Esophagus squamous epithelium (tissue), 5 donors: ENCODE data around the gene SLC34A1. TPM values are rescaled to one million over a fixed set of nuclear protein-coding genes. Genes with fewer than 3 reads are reported as not detected.
"Not testable (repeated sequence)": the region's sequence is repeated elsewhere in the genome, so short reads cannot be mapped to it uniquely, and the experiment has no call there.

Source experiments
- DNase-seq: peaks from one replicate; lab custom pipeline; 2025; lab: John Stamatoyannopoulos, UW
- H3K27ac ChIP-seq, 4 donors: fragments of 200-600 bp; sonication (generic); one replicate each; pipeline ENCODE4 v1.5.1; 2016 to 2019; ENCODE audit warnings: mild to moderate bottlenecking in 1 of 4
- H3K27me3 ChIP-seq, 4 donors: fragments of 200-600 bp; sonication (generic); 1 replicate in 3 of 4; 2 replicates in 1 of 4; pipeline versions ENCODE4 v1.5.1 to v1.6.0; 2017 to 2021; ENCODE audit warnings: antibody characterized with exemption in 1 of 4
- H3K36me3 ChIP-seq, 3 donors: fragments of 200-600 bp; sonication (generic); one replicate each; pipeline ENCODE4 v1.5.1; 2016 to 2019
- H3K4me1 ChIP-seq, 3 donors: fragments of 200-600 bp; sonication (generic); one replicate each; pipeline ENCODE4 v1.5.1; 2017 to 2019
- H3K4me3 ChIP-seq, 4 donors: fragments of 200-600 bp; sonication (generic); 1 replicate in 3 of 4; 2 replicates in 1 of 4; pipeline ENCODE4 v1.5.1; 2016 to 2019; ENCODE audit warnings: mild to moderate bottlenecking in 2 of 4, moderate library complexity in 1 of 4
- H3K9me3 ChIP-seq, 3 donors: fragments of 200-600 bp; sonication (generic); one replicate each; pipeline ENCODE4 v1.5.1; 2016 to 2019
- CTCF ChIP-seq, 6 experiments: fragments of 450-650 bp in 4 of 6; fragments of 200-600 bp in 2 of 6; sonication (generic) in 2 of 6; IDR thresholded peaks; one replicate each; pipeline ENCODE4 v1.5.1; 2016 to 2019; ENCODE audit warnings: antibody characterized with exemption in 6 of 6, mild to moderate bottlenecking in 4 of 6, moderate library complexity in 4 of 6
- POLR2A ChIP-seq, 4 donors: fragments of 450-650 bp; IDR thresholded peaks; one replicate each; pipeline ENCODE4 v1.6.1; 2017; ENCODE audit warnings: antibody characterized with exemption in 4 of 4, mild to moderate bottlenecking in 4 of 4, moderate library complexity in 3 of 4
- WGBS, 2 donors: methylation state at CpG; one replicate each; pipeline ENCODE4 v1.1.5; 2018; 5-methylcytosine and 5-hydroxymethylcytosine counted together
- intact Hi-C: fragments of 100-400 bp; cut with DNase I; formaldehyde crosslinking; loops from one replicate; pipeline ENCODE4 v1.15.0; 2022
- total RNA-seq, 4 donors: library from RNA; depleted of rRNA; stranded (reverse); fragments of >200 nt; gene quantifications; one replicate each; pipeline ENCODE4 v1.1.0, GENCODE V29; 2016
- donor health status: DM: yes; HTN: yes; CAD: no.

SLC34A1 gene
- total RNA-seq, 4 donors from 2014 or later, result 0.15 to 0.47 (median 0.25) TPM

GRCh38 chr5:177357459-177358351 is 26.5 kb upstream of the SLC34A1 start, which contains the start of gene RGS14:
RGS14 (plus strand) TSS chr5:177357924; CDS start chr5:177358025, 101 bp downstream.
- Histone ChIP-seq H3K9me3 (no peaks in the 10 kb centered on the region), H3K27me3 (no peaks in the 10 kb centered on the region), H3K4me1 (peaks cover 21 to 57% (median 36%) of the 10 kb centered on the region in 3 donors), H3K4me3 (peak within 1 kb of the TSS; percentile 34 to 63 (median 50)), H3K27ac (peak within 1 kb of the TSS; percentile 41 to 76 (median 71)), H3K36me3 (no peaks in the 10 kb centered on the region)
- TF ChIP-seq POLR2A (IDR thresholded peaks at IDR 0.05) (peak in 1 of 4 donors; percentile 33), CTCF (IDR thresholded peaks at IDR 0.05) (no peak)
- DNase-seq, result no peak
- WGBS, 2 donors, result 0 to 32% methylated on average over 5 to 15 of the region's 37 CpGs
- intact Hi-C loops, result no loop called here

GRCh38 chr5:177358370-177358819 is 25.8 kb upstream of the SLC34A1 start:
- Histone ChIP-seq H3K4me1 (peaks cover 26 to 64% (median 43%) of the 10 kb centered on the region in 3 donors), H3K9me3 (no peaks in the 10 kb centered on the region), H3K4me3 (peak overlapping the region; percentile 34 to 63 (median 50)), H3K27ac (peak overlapping the region; percentile 41 to 76 (median 71)), H3K36me3 (no peaks in the 10 kb centered on the region), H3K27me3 (no peaks in the 10 kb centered on the region)
- TF ChIP-seq CTCF (IDR thresholded peaks at IDR 0.05), result no peak
- TF ChIP-seq POLR2A (IDR thresholded peaks at IDR 0.05), result no peak
- DNase-seq, result no peak
- intact Hi-C loops, result no loop called here
- 17 to 33% methylated on average over 2 to 4 of the region's 5 CpGs for WGBS, 2 donors

- WGBS, 2 donors, result 82 to 91% methylated on average over 3 to 4 of the region's 6 CpGs
- Histone ChIP-seq H3K36me3 (no peaks in the 10 kb centered on the region), H3K4me1 (peaks cover 36 to 75% (median 49%) of the 10 kb centered on the region in 3 donors), H3K27me3 (no peaks in the 10 kb centered on the region), H3K4me3 (no peak overlapping the region), H3K27ac (no peak overlapping the region), H3K9me3 (no peaks in the 10 kb centered on the region)
- intact Hi-C loops, result no loop called here
- TF ChIP-seq POLR2A (IDR thresholded peaks at IDR 0.05), result no peak
- no peak for TF ChIP-seq CTCF (IDR thresholded peaks at IDR 0.05)
- no peak for DNase-seq
Observed at GRCh38 chr5:177359451-177359851, 24.8 kb upstream of the SLC34A1 start.

GRCh38 chr5:177359860-177360259 is 24.4 kb upstream of the SLC34A1 start:
- no peak for DNase-seq
- H3K4me3 ChIP-seq, result no peak overlapping the region
- no peaks in the 10 kb centered on the region for H3K36me3 ChIP-seq
- peaks cover 36 to 79% (median 49%) of the 10 kb centered on the region in 3 donors for H3K4me1 ChIP-seq
- H3K9me3 ChIP-seq, result no peaks in the 10 kb centered on the region
- no peaks in the 10 kb centered on the region for H3K27me3 ChIP-seq
- 80 to 82% methylated on average over 2 to 3 of the region's 3 CpGs for WGBS, 2 donors
- H3K27ac ChIP-seq, result no peak overlapping the region
- intact Hi-C loops, result no loop called here
- TF ChIP-seq CTCF (IDR thresholded peaks at IDR 0.05) (no peak), POLR2A (IDR thresholded peaks at IDR 0.05) (no peak)

- H3K36me3 ChIP-seq, intact Hi-C loops, H3K9me3 ChIP-seq, H3K27ac ChIP-seq, H3K4me3 ChIP-seq, DNase-seq, H3K27me3 ChIP-seq: not testable (repeated sequence)
- H3K4me1 ChIP-seq, result peaks cover 39 to 84% (median 49%) of the 10 kb centered on the region in 3 donors
- WGBS, 2 donors, result 93 to 96% methylated on average over 7 of the region's 7 CpGs
Observed at GRCh38 chr5:177360740-177361139, 23.5 kb upstream of the SLC34A1 start.
